Activated CD8-positive, alpha-beta memory T cell treated with anti-CD3 and anti-CD28 coated beads for 48 hours (primary cell): ENCODE results near the gene AP3S1.

Source experiments
- DNase-seq, 3 experiments: peaks; one replicate each; pipeline ENCODE4 v3.0.0-alpha.2; 2020; ENCODE audit warnings: low read depth in 2 of 3, low spot score in 2 of 3

AP3S1 gene

DNA sequence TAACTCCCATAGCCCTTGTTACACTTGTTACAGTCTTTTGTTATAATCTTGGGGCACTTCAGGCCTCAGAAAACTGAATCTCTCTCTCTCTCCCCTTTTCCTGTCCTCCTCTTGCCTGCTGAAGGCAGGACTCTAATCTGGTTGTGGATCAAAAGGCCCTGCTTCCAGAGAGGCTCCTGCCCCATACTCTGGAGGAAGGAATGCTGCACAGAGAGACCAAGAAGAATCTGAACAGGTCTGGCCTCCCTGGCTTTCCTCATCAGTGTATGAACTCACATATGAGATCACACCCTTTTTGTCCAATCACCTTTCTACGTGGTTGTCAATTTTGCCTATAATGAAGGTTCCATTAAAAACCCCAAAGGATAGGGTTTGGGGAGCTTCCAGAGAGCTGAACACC, 94.3 kb downstream of the AP3S1 start:
- DNase-seq = no peak

DNA sequence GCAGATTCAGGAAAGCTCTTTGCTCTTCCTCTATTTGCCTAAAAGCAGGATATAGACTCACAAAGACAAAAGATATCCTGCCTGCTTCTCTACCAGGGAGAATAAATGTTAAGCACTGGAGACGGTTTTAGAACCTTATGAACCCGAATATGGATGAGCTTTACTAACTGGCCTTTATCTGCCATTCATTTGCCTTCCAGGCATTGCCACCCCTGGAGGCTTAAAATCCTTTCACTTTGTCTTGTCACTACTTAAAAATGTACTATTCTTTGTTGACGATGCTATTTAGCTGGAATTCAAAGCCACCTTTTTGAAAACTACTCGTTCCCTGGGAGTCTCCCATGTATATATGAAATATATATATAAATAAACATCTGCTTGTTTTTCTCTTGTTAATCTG, 97.3 kb downstream of the AP3S1 start:
- DNase-seq = no peak

DNA sequence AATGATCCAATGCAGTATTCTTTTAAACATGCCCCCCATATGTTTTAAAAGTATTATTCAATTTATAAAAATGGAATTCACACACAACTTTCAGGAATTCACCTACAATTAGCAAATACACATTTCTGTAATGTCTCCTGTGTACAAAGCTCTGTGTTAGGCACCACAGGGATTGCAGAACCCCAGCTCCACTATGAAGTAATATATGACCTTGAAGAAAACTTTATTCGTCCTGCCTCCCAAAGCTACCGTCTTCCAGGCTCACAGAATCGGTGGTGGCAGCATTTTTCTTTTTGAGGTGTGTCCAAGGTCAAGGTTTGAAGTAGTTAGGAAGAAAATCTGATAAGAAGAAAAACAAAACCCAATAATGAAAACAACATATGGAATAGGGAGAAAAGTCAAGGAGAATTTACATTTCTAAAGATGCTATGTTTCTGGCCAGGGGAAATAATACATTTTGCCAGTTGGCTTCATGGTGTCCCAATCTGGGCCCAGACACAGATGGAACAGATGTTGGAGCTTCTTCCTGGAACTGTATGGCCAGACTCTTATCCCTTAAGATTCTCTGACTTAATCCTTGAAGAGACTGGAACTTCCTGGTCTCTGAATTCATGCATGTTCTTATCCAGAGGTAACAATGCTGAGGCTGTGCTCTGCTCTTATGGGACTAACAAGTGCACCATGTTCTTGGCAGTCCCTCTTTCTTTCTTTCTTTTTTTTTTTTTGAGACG, 98.5 kb downstream of the AP3S1 start:
- DNase-seq = no peak

DNA sequence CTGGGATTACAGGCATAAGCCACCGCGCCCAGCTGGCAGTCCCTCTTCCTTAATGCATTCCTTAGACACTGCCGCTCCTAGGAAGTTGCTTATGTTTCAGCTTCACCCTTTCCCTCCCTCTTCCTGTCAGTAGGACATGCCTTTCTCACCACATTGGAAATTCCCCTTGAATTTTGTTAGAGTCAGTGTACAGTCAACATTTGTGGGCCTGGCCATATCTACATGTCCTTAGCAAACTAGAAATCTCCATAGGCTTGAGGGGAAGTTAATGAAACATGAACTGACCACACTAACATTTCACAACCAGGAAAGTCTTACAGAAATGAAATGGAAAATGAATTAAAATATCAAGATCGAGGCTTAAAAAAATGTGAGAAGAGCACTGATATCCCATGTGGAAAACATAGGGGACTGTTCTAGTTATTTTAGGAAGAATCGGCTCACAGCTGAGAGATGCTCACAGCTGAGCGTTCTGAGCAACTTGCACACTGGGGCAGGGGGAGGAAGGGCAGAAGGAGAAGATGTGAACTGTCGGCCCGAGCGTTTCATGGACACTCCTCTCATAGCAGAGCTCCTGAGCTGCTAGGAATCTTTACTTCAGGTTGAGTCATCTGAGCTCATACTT, 99.4 kb downstream of the AP3S1 start:
- no peak for DNase-seq

DNA sequence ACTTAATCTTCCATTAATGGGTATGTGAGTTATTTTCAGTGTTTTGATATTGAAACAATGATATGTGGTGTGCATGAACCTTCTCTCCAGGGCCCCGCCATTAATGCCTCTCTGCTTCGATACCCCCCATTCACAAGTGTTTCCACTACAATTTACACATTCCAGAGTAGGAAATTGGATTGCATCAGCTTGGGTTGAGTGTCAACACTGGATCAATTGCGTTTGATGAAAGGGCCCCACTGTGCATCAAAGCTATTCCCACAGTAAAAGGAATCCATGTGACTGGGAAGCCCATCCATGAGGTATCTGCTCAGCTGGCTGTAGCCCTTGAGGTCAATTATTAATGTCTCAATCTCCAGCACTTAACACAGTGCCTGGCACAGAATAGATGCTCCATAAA, 102.8 kb downstream of the AP3S1 start:
- DNase-seq = no peak

DNA sequence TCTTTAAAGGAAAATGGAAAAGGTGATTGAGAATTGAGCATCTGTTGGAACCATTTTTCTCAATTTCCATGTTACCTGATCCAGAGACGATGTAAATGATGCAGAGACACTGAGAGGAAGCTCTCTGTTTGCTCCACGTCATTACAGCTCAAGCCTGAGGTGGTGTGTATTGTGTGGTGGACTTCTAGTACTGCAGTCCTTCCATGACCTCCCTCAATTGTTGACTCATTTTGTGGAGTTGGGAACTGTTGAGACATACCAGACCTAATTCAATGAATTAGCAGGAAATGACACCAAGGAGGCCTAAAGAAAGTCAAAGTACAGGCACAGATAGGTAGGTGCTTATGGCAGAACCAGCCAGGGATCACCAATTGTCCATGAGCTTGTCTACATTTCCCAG, 104.9 kb downstream of the AP3S1 start:
- no peak for DNase-seq

DNA sequence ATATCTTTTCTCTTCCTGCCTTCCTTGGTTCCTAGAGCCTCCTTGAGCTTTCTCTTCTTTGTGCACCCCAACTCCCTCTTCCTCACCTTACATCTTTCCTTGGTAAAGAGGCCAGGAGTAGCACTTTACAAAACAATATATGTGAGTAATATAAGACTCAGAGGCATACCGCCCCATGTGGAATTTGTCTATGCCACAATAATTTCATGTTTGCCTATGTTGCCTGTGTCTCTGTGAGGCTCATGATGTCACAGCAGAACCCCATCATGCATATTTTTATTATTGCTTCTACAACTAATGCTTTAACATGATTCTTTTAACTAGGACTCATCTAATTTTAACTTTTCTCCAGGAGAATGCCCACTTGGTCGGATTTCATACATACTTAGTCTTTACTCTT, 105.5 kb downstream of the AP3S1 start:
- no peak for DNase-seq

DNA sequence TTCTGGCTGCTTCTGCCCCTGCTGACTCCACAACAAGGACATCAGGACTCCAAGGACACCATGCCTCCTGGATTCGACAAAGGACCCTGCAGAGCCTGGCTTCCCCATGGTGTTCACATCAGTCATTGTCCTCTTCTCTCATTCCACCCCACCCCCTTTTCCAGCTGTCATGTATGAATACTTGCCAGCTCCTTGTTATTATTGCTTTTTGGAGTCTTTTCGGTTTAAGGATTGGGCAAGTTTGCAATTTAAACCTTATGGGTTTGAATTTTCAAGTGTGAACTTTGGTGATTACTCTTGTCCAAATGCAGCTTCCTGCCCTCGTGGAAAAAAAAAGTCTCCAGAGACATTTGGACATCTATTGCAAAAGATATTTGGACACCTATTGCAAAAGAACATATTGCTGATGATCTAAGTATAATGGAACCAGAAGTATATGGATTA, 106.4 kb downstream of the AP3S1 start:
- DNase-seq = no peak

DNA sequence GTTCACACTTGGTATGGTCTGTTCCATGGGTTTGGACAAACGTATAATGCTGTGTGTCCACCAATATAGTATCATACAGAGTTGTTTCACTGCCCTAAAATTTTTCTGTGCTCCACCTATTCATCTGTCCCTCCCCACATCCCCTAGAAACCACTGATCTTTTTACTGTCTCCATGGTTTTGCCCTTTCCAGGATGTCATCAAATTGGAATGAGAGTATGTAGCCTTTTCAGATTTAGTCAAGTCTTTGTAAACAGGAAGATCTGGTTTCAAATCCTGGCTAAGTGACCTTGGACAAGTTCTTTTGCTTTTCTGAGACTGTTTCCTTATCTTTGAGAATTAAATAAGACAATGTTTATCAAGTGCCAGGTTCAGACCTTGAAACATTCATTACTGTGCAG, 107.4 kb downstream of the AP3S1 start:
- DNase-seq = no peak

DNA sequence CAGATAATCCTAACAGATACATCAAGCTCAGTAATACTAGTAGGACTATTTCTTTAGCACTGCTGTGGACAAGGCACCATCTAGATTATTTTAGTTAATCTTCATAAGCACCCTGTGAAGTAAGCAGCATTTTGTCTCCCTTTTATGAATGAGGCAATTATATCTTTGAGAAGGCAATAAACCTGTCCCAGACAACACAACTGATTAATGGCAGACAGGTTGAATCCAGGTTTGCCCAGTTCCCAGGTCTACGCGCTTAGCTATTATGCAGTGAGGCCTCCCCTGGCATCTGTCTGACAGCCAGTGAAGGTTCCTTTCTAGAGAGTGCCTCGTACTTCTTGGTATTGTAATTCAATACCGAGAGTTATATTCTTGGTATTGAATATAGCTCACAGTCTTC, 110.9 kb downstream of the AP3S1 start:
- DNase-seq = no peak

DNA sequence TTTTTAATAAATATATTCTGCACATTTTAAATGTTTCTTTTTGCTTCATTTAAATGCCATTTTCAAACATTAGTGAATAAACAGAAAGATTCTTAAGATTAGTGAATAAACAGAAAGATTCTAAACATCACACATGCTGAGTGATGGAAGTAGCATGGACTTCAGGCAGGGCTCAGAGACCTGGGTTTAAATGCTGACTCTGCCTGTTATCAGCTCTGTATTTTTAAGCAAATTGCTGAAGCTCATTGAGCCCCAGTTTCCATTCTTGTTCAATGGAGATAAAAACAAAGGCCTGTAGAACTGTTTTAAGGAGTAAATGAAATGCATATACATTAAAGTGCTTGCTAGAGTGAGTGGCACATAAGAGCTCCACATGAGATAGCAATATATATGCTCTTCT, 112.4 kb downstream of the AP3S1 start:
- DNase-seq = no peak

DNA sequence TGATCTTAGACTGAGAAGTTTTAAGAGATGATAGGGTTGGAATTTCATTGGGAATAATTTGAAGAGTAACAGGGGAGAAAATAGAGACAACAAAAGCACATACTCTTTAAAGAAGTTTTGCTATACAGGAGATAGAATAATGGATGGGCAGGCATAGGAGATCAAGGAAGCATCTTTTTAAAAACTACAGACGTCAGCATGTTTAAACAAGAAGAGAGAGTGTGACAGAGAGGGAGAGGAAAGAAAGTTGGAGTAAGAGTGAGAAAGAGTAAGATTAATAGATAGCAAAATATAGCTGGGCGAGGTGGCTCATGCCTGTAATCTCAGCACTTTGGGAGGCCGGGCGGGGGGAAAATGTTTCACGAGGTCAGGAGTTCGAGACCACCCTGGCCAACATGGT, 115.2 kb downstream of the AP3S1 start:
- DNase-seq = no peak

DNA sequence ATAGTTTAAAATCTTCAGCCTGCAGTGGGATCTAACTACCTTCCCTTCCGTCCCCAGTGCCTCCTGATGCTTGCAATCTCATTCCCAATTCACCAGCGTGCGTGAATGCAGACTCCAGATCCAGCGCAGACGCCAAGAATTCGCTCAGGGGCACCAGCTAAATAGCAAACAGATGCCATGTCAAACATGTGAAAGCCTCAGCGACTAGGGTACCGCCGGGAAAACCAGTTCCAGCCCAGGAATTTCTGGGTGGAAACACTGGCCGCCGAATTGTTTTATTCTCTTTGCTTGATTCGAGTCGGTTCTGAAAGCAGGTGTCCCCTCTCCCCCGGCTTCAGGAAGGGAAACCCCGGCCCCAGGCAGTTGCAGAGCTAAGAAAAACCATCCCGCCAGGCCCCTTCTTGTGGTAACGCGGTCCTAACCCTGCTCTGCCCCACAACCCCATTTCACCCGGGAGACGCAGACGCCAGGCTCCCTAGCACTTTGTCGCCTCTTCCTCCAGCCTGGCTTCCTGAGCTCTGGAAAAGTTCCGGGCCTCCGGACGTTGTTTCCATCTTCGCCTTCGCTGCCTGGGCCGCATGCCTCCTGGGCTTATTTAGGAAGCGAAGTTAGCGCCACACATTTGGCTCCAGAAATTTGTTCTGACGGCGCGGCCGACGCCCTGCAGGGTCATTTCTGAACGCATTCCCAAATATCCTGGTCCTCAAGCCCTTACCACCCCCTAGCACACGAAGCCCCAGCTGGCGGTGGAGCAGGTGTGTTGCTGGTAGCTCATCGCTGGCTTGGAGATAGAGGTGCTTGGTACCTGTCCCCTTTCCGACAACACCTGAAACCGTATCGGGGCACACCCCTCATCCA, 119.9 kb downstream of the AP3S1 start:
- DNase-seq = no peak

DNA sequence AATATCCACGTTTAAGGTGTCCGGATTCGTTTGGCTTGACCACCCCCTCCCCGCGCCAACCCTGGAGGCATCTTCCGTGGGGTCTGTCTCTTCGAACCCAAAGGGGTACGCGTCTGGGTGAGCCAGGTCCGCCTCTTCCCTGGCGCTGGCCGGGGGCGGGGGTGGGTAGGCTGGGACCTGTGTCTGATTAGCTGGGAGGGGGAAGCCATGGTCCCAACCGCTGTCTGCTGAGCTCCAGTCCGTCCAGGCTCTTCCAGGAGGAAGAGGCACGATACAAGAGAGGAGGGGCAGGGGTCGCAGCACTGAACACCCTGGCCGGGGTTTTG, 120.5 kb downstream of the AP3S1 start, which contains the start of gene LVRN:
LVRN (plus strand) TSS at position 237 of the 326 bp plus-strand sequence. CDS start 143 bp downstream, outside the sequence.
- DNase-seq = no peak

DNA sequence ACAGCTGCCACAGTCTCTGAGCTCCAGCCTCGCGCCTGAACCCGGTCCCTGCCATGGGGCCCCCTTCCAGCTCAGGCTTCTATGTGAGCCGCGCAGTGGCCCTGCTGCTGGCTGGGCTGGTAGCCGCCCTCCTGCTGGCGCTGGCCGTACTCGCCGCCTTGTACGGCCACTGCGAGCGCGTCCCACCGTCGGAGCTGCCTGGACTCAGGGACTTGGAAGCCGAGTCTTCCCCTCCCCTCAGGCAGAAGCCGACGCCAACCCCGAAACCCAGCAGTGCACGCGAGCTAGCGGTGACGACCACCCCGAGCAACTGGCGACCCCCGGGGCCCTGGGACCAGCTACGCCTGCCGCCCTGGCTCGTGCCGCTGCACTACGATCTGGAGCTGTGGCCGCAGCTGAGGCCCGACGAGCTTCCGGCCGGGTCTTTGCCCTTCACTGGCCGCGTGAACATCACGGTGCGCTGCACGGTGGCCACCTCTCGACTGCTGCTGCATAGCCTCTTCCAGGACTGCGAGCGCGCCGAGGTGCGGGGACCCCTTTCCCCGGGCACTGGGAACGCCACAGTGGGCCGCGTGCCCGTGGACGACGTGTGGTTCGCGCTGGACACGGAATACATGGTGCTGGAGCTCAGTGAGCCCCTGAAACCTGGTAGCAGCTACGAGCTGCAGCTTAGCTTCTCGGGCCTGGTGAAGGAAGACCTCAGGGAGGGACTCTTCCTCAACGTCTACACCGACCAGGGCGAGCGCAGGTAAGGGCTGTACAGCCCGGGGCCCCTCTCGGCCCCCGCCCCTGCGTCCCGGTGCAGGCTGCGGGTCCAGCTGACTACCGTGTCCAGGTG, 121.0 kb downstream of the AP3S1 start:
- DNase-seq = no peak

DNA sequence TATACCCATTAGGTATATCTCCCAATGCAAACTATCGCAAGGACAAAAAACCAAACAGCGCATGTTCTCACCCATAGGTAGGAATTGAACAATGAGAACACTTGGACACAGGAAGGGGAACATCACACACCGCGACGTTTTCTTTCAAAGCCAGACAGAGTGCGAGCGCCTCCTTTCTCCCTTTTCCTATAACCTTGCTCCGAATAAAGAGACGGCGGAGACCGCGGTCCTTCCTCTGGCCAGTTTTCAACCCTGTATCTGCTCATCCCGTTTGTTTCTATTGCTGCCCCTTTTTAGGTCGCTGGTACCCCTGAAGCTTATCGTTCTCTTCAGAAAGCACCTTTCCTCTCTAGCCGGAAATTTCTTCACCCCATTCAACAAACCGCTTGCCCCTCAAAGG, 121.8 kb downstream of the AP3S1 start:
- DNase-seq = no peak
